B cell (primary cell): ENCODE measurements around the gene PPP6R3.

Source experiments
- CTCF ChIP-seq: fragments of 200-600 bp; IDR thresholded peaks from one replicate; pipeline ENCODE4 v1.8.0; 2022; ENCODE audit warnings: antibody characterized with exemption, mild to moderate bottlenecking
- EZH2 ChIP-seq: IDR thresholded peaks from 2 replicates; pipeline ENCODE4 v1.6.1; 2012; ENCODE audit warnings: borderline replicate concordance, low read depth, mild to moderate bottlenecking, moderate library complexity, low read length; ENCODE audit not compliant: insufficient read depth, poor library complexity, severe bottlenecking

DNA sequence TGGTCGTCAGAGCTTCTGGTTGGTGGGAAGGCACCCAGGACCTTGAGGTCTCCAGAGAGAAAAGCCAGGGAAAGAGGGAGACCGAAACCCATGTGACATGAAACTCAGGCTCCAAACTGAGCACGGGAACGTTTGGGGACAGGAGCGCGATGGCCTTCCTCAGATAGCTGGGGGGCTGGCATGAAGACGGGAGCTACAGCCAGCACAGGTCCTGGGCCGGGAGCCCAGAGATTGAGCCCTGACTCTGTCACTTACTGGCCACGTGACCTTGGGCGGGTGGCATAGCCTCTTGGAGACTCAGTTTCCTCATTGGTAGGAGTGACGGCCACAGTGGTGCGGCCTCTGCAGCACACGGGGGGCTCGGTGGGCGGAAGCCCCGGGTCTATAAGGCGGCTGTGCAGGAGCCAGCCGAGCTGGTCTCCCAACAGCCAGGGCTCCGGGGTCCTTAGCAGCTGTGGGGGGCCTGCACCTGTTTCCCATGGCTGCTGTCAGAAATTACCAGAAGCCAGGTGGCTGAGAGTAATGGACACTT is 36.4 kb upstream of the PPP6R3 start:
- no peak for TF ChIP-seq CTCF
- TF ChIP-seq EZH2, result no peak
